ENCODE measurements around the gene ING5. TPM values are rescaled to one million over a fixed set of nuclear protein-coding genes. Genes with fewer than 3 reads are reported as not detected.

ING5 gene
- polyA plus RNA-seq, 1 donor = 44.2 TPM

DNA sequence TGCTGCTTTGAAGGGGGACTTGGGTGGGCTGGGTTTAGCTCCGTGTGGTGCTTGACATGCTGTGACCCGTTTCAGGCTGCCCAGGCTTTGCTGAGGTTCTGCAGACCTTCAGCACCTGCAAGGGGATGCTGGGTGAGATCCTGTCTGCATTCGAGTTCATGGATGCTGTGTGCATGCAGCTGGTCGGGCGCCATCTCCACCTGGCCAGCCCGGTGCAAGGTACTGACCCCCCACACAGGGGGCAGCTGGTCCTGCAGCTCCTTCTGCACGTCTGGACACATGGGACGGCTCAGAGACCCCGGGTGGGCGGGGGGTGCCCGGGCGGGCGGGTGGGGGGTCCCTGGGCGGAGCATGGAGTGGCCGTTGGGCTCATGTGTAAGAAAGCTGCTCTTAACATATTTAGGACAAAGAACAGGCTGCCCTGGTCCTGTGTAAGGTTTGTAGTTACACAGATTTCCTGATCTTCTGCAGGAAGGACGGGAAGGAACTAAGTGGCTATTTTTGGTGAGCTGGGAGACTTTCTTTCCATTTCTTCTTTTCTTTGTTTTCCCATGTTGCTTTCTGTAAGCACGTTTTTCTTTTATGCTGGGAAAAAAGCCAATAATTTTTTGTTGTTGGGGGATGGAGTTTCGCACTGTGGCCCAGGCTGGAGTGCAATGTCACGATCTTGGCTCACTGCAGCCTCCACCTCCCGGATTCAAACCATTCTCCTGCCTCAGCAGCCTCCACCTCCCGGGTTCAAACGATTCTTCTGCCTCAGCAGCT, 48.4 kb downstream of the ING5 start:
- Histone ChIP-seq H3K4me3 (ENCODE audit: low read length) (no peak overlapping the region), H3K27ac (ENCODE audit: low read length) (no peak overlapping the region), H3K4me1 (ENCODE audit: control insufficient read depth, insufficient read depth, low read length) (no peaks in the 10 kb centered on the region), H3K36me3 (ENCODE audit: control insufficient read depth, insufficient read depth, low read length) (peaks cover 48% of the 10 kb centered on the region), H3K9me3 (ENCODE audit: control insufficient read depth, low read depth, low read length) (peaks cover 2% of the 10 kb centered on the region), H3K27me3 (ENCODE audit: control insufficient read depth, insufficient read depth, low read length) (no peaks in the 10 kb centered on the region)
- no peak for DNase-seq
- no CpG with 5 or more reads among the region's 22 CpGs for WGBS (ENCODE audit: insufficient coverage, low lambda C conversion rate)

DNA sequence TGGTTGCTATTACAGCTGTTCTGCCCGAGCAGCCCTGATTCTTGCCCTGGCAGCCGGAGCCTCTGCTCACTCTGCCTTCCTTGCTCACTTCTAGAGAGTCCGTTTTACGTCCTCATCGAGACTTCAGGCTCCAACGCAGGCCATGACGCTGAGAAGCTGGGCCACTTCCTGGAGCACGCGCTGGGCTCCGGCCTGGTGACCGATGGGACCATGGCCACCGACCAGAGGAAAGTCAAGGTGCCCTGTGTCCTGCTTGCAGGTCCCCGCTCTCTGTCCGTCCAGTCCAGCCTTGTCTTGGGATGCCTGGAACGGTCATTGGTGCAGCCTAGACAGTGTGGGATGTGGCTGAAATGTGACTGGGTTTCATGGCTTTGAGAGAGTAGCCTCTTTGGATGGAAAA, 49.3 kb downstream of the ING5 start:
- H3K9me3 ChIP-seq (ENCODE audit: control insufficient read depth, low read depth, low read length) = no peaks in the 10 kb centered on the region
- no peaks in the 10 kb centered on the region for H3K4me1 ChIP-seq (ENCODE audit: control insufficient read depth, insufficient read depth, low read length)
- DNase-seq = no peak
- H3K27ac ChIP-seq (ENCODE audit: low read length) = no peak overlapping the region
- no CpG with 5 or more reads among the region's 15 CpGs for WGBS (ENCODE audit: insufficient coverage, low lambda C conversion rate)
- H3K36me3 ChIP-seq (ENCODE audit: control insufficient read depth, insufficient read depth, low read length) = peaks cover 48% of the 10 kb centered on the region
- H3K27me3 ChIP-seq (ENCODE audit: control insufficient read depth, insufficient read depth, low read length) = no peaks in the 10 kb centered on the region
- H3K4me3 ChIP-seq (ENCODE audit: low read length) = no peak overlapping the region

DNA sequence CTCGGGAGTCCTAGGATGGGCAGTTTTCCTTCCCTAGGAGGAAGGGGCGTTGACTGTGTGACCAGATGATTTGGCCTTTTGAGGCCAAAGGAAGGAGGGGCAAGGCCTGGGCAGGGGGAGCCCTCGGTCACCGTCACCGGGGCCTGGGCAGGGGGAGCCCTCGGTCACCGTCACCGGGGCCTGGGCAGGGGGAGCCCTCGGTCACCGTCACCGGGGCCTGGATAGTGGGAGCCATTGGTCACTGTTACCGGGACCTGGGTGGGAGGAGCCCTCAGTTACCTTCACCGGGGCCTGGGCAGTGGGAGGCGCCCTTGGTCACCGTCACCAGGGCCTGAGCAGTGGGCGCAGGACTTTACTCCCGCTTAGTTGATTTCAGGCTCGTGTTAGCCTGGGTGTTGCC, 49.9 kb downstream of the ING5 start:
- no peaks in the 10 kb centered on the region for H3K4me1 ChIP-seq (ENCODE audit: control insufficient read depth, insufficient read depth, low read length)
- no peak for DNase-seq
- H3K4me3 ChIP-seq (ENCODE audit: low read length) = no peak overlapping the region
- H3K9me3 ChIP-seq (ENCODE audit: control insufficient read depth, low read depth, low read length) = no peaks in the 10 kb centered on the region
- H3K27me3 ChIP-seq (ENCODE audit: control insufficient read depth, insufficient read depth, low read length) = no peaks in the 10 kb centered on the region
- H3K27ac ChIP-seq (ENCODE audit: low read length) = no peak overlapping the region
- peaks cover 52% of the 10 kb centered on the region for H3K36me3 ChIP-seq (ENCODE audit: control insufficient read depth, insufficient read depth, low read length)
- WGBS (ENCODE audit: insufficient coverage, low lambda C conversion rate) = no CpG with 5 or more reads among the region's 18 CpGs

DNA sequence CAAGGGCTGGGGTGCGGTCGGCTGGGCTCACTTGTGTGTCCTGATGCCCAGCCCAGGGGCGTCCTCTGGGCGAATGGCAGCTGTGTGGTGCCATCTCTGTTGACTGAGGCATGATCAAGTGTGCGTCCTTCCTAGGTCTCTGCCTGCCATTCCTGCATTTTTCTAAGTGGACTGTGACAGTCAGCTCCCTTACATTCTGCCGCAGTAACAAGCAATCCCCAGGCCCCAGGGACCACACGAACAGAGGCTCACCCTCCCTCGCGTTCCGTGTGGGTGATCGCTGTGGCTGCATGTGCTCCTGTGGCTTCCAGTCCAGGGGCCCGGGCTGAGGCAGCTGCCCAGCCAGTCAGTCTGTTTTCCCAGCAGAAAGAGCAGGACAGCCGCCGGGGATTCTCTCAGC, 50.4 kb downstream of the ING5 start:
- WGBS (ENCODE audit: insufficient coverage, low lambda C conversion rate) = no CpG with 5 or more reads among the region's 14 CpGs
- peaks cover 54% of the 10 kb centered on the region for H3K36me3 ChIP-seq (ENCODE audit: control insufficient read depth, insufficient read depth, low read length)

DNA sequence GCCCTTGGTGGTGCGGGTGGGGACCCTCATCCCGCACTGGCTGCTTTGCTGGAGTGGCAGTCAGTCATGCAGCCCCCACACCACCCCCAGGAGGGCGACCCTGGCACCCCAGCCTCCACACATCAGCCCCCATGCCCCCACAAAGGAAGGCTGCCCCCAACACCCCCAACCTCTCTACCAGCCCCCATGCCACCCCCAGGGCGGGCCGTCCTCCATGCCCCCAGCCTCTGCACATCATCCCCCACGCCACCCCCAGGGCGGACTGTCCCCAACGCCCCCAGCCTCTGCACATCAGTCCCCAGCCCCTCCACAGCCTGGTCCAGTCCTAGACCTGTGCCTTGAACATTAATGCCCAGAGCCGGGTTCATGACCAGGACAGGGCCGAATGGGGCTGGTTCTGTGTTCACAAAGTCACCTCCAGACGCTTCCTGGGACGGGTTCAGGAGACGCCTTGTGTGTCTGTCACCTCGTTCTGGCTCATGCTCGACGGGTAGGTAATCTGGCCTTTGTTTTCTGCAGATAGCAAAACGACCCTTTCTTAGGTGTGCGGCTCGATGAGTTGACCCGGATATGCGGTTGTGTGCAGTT, 50.9 kb downstream of the ING5 start:
- no peak for DNase-seq
- WGBS (ENCODE audit: insufficient coverage, low lambda C conversion rate) = no CpG with 5 or more reads among the region's 21 CpGs
- H3K4me1 ChIP-seq (ENCODE audit: control insufficient read depth, insufficient read depth, low read length) = no peaks in the 10 kb centered on the region
- H3K4me3 ChIP-seq (ENCODE audit: low read length) = no peak overlapping the region
- no peak overlapping the region for H3K27ac ChIP-seq (ENCODE audit: low read length)
- no peaks in the 10 kb centered on the region for H3K9me3 ChIP-seq (ENCODE audit: control insufficient read depth, low read depth, low read length)
- H3K36me3 ChIP-seq (ENCODE audit: control insufficient read depth, insufficient read depth, low read length) = peaks cover 55% of the 10 kb centered on the region
- H3K27me3 ChIP-seq (ENCODE audit: control insufficient read depth, insufficient read depth, low read length) = no peaks in the 10 kb centered on the region

More for the DNA sequence above, 50.4 kb downstream of the ING5 start:
- H3K27me3 ChIP-seq (ENCODE audit: control insufficient read depth, insufficient read depth, low read length) = no peaks in the 10 kb centered on the region
- H3K9me3 ChIP-seq (ENCODE audit: control insufficient read depth, low read depth, low read length) = no peaks in the 10 kb centered on the region
- H3K4me1 ChIP-seq (ENCODE audit: control insufficient read depth, insufficient read depth, low read length) = no peaks in the 10 kb centered on the region
- no peak for DNase-seq
- no peak overlapping the region for H3K27ac ChIP-seq (ENCODE audit: low read length)
- no peak overlapping the region for H3K4me3 ChIP-seq (ENCODE audit: low read length)

DNA sequence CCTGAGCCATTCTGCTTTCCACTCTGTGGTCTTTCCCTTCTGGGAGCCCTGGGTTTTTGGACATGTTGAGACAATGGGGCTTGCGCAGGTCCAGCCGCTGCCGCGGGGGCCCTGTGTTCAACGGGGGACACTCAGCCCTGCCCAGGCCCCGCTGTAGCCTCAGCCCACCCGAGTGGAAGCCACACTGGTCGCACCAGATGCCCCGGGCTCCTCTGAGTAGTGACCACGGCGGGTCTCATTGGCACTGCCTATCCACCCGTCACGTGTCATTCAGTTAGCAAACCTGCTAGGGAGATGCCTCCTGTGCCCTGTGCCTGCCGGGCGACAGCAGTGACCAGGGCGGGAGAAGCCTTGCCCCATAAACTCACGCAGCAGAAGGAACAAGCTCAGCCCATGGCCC, 51.7 kb downstream of the ING5 start:
- Histone ChIP-seq H3K4me3 (ENCODE audit: low read length) (no peak overlapping the region), H3K27ac (ENCODE audit: low read length) (no peak overlapping the region), H3K36me3 (ENCODE audit: control insufficient read depth, insufficient read depth, low read length) (peaks cover 54% of the 10 kb centered on the region), H3K9me3 (ENCODE audit: control insufficient read depth, low read depth, low read length) (no peaks in the 10 kb centered on the region), H3K27me3 (ENCODE audit: control insufficient read depth, insufficient read depth, low read length) (no peaks in the 10 kb centered on the region), H3K4me1 (ENCODE audit: control insufficient read depth, insufficient read depth, low read length) (no peaks in the 10 kb centered on the region)
- no peak for DNase-seq
- no CpG with 5 or more reads among the region's 17 CpGs for WGBS (ENCODE audit: insufficient coverage, low lambda C conversion rate)

DNA sequence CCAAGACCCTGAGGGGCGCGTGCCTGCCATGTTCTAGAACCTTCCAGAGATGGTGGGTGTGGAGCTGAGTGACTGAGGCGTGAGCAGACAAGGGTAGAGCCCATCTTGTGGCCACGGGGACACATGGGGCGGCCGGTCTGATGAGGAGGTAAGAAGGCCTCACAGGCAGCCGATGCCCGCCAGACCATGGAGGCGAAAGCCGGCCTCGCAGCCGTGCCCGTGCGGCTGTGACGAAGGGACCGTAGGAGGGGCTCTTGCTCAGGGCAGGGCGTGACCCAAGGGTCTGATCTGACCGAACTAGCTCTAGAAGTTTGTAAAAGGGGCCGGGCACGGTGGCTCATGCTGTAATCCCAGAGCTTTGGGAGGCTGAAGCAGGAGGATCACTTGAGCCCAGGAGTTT, 52.2 kb downstream of the ING5 start:
- no CpG with 5 or more reads among the region's 20 CpGs for WGBS (ENCODE audit: insufficient coverage, low lambda C conversion rate)
- Histone ChIP-seq H3K9me3 (ENCODE audit: control insufficient read depth, low read depth, low read length) (no peaks in the 10 kb centered on the region), H3K36me3 (ENCODE audit: control insufficient read depth, insufficient read depth, low read length) (peaks cover 55% of the 10 kb centered on the region), H3K27me3 (ENCODE audit: control insufficient read depth, insufficient read depth, low read length) (no peaks in the 10 kb centered on the region), H3K4me1 (ENCODE audit: control insufficient read depth, insufficient read depth, low read length) (no peaks in the 10 kb centered on the region), H3K4me3 (ENCODE audit: low read length) (no peak overlapping the region), H3K27ac (ENCODE audit: low read length) (no peak overlapping the region)
- DNase-seq = no peak

DNA sequence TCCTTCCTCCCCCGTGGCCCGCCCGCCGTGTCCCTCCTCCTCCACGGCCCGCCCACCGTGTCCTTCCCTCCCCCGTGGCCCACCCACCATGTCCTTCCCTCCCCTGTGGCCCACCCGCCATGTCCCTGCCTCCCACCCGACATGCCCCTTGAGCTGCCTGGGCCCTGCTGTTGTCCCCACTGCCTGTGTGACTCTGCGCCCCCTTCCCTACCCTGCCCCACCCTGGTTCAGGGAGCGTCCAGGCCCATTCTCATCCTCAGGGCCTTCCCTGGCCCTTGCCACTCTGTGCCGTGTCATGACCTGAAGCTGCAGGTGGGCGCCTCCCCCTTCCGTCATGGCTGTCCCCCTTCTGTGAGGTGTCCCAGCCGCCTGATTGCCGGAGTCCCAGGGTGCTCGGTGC, 53.3 kb downstream of the ING5 start:
- 100% methylated on average over 1 of the region's 18 CpGs for WGBS (ENCODE audit: insufficient coverage, low lambda C conversion rate)
- peaks cover 3% of the 10 kb centered on the region for H3K9me3 ChIP-seq (ENCODE audit: control insufficient read depth, low read depth, low read length)
- H3K27ac ChIP-seq (ENCODE audit: low read length) = no peak overlapping the region
- H3K27me3 ChIP-seq (ENCODE audit: control insufficient read depth, insufficient read depth, low read length) = no peaks in the 10 kb centered on the region
- peaks cover 54% of the 10 kb centered on the region for H3K36me3 ChIP-seq (ENCODE audit: control insufficient read depth, insufficient read depth, low read length)
- H3K4me1 ChIP-seq (ENCODE audit: control insufficient read depth, insufficient read depth, low read length) = no peaks in the 10 kb centered on the region
- no peak overlapping the region for H3K4me3 ChIP-seq (ENCODE audit: low read length)
- no peak for DNase-seq

DNA sequence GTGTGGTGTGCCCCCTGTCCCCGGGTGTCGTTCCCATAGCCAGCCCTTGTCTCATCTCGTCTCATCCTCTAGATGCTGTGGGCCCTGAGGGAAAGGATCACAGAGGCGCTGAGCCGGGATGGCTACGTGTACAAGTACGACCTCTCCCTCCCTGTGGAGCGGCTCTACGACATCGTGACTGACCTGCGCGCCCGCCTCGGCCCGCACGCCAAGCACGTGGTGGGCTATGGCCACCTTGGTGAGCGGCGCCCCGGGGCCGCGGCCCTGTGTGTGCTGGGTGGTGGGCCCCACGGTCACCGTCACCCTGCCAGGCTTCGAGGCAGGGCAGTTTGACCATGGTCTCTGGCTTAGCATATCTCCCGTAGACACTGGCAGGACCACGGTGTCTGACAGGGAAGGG, 53.9 kb downstream of the ING5 start:
- peaks cover 60% of the 10 kb centered on the region for H3K36me3 ChIP-seq (ENCODE audit: control insufficient read depth, insufficient read depth, low read length)
- H3K9me3 ChIP-seq (ENCODE audit: control insufficient read depth, low read depth, low read length) = peaks cover 6% of the 10 kb centered on the region
- H3K27me3 ChIP-seq (ENCODE audit: control insufficient read depth, insufficient read depth, low read length) = no peaks in the 10 kb centered on the region
- no peak overlapping the region for H3K4me3 ChIP-seq (ENCODE audit: low read length)
- DNase-seq = no peak
- no CpG with 5 or more reads among the region's 27 CpGs for WGBS (ENCODE audit: insufficient coverage, low lambda C conversion rate)
- H3K4me1 ChIP-seq (ENCODE audit: control insufficient read depth, insufficient read depth, low read length) = no peaks in the 10 kb centered on the region
- H3K27ac ChIP-seq (ENCODE audit: low read length) = no peak overlapping the region

DNA sequence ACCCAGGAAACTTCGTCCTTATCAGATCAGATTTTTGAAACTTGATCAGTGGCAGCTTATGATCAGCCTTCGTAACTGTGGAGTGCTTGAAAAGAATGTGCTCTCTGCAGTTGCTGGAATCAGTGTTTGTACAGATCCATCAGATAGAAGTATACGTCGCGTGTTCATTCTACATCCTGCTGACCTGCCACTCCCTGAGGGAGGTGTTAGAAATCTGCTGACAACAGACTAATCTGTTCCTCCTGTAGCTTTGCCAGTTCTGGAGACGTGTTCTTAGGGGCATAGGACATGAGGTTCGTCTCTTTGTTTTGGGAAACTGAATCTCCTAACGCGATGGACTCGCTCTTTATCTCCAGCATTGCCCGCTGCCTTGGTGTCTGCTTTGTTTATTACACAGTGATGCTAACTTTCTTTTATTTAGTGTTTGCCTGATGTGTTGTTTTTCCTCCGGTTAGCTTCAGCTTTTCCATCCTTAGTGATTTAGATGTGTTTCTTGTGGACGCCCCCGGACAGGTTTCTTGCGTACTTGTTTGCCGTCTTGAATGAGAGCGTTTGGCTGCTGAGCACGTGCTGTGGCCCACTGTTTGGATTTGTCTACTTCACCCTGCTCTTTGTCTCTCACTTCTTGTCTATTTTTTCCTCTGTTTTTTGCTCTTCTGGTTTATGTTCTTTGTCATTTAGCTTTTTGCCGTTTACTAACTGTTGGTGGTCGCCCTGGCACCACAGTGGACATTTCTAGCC, 57.4 kb downstream of the ING5 start:
- H3K27me3 ChIP-seq (ENCODE audit: control insufficient read depth, insufficient read depth, low read length) = no peaks in the 10 kb centered on the region
- H3K27ac ChIP-seq (ENCODE audit: low read length) = no peak overlapping the region
- H3K4me1 ChIP-seq (ENCODE audit: control insufficient read depth, insufficient read depth, low read length) = no peaks in the 10 kb centered on the region
- peaks cover 6% of the 10 kb centered on the region for H3K9me3 ChIP-seq (ENCODE audit: control insufficient read depth, low read depth, low read length)
- peaks cover 47% of the 10 kb centered on the region for H3K36me3 ChIP-seq (ENCODE audit: control insufficient read depth, insufficient read depth, low read length)
- no peak overlapping the region for H3K4me3 ChIP-seq (ENCODE audit: low read length)
- 94% methylated on average over 7 of the region's 20 CpGs for WGBS (ENCODE audit: insufficient coverage, low lambda C conversion rate)
- DNase-seq = no peak

Data from large intestine (tissue), 3 donors.